Esophagus muscularis mucosa (tissue), 3 donors: Measurements from ENCODE around the gene SETBP1.

ENCODE experiments used
- CTCF ChIP-seq, 3 experiments: fragments of 200-600 bp in 2 of 3; fragments of 450-650 bp in 1 of 3; sonication (generic) in 2 of 3; IDR thresholded peaks; one replicate each; pipeline ENCODE4 v1.5.1; 2017 to 2019; ENCODE audit warnings: antibody characterized with exemption in 3 of 3, mild to moderate bottlenecking in 2 of 3, moderate library complexity in 1 of 3
- POLR2A ChIP-seq: fragments of 450-650 bp; IDR thresholded peaks from one replicate; pipeline ENCODE4 v1.6.1; 2017; ENCODE audit warnings: antibody characterized with exemption, moderate library complexity, mild to moderate bottlenecking, low read depth
- POLR2AphosphoS5 ChIP-seq, 2 donors: sonication (generic); formaldehyde crosslinking; IDR thresholded peaks; one replicate each; pipeline ENCODE4 v1.6.1; 2017; ENCODE audit warnings: antibody characterized with exemption in 2 of 2

GRCh38 chr18:44945888-44946401, 265.3 kb downstream of the SETBP1 start:
- TF ChIP-seq CTCF (IDR thresholded peaks at IDR 0.05) (no peak), POLR2AphosphoS5 (IDR thresholded peaks at IDR 0.05) (no peak), POLR2A (no peak)
